ENCODE measurements around the gene AFAP1L1. TPM values are rescaled to one million over a fixed set of nuclear protein-coding genes. Genes with fewer than 3 reads are reported as not detected.

The AFAP1L1 gene
- total and polyA plus RNA-seq, 9 of the 15 experiments (the other 6 are each of a cell fraction or from before 2014, with no cell fraction given): 0.01 to 0.12 (median 0.03) TPM; not detected in 4

DNA sequence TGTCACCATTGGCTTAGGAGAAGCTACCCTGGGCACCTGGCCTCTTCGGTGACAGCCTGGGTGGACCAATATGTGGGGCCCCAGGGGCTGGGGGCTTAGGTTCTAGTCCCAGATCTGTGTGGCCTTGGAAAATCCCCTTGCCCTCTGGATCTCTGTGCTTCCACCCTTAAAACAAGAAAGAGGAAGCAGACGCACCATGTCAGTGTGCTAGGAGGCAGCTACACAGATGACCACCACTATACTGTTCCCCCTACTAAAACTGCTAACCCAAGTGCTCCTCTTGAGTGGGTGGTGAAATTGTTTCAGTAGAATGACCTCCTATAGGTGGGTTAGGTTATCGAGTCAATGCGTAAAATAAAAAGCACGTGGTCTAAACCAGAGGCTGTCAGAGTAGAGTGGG lies 31.0 kb downstream of the AFAP1L1 start:
- peaks cover 45 to 75% of the 10 kb centered on the region in 2 experiments; a peak in 4 of 5 replicates for H3K27me3 ChIP-seq (ENCODE audit: control insufficient read depth in 2 of 2, insufficient read depth in 2 of 2, low read length in 2 of 2)
- DNase-seq (ENCODE audit: extremely low read depth in 1 of 4, low spot score in 3 of 4) (no peak), FAIRE-seq (no peak), ATAC-seq (no peak)
- no peaks in the 10 kb centered on the region for H3K9me1 ChIP-seq (ENCODE audit: control insufficient read depth, insufficient read depth, low read length)
- in situ Hi-C loops (cut with MboI): no loop called here
- peaks cover 5% of the 10 kb centered on the region; the same call in 1 of the 2 replicates for H4K20me1 ChIP-seq (replicated peaks; ENCODE audit: control insufficient read depth, insufficient read depth, low read length)
- no peaks in the 10 kb centered on the region for H3K9me3 ChIP-seq (replicated peaks; ENCODE audit: control insufficient read depth, insufficient read depth, low read depth, low read length)
- CTCF ChIA-PET (ENCODE audit: low intra/inter-chr PET ratio): no interaction called here
- 17% methylated on average over 5 of the region's 5 CpGs for WGBS (ENCODE audit: insufficient coverage, low coverage, missing lambda C conversion rate)
- peaks cover 0 to 8% of the 10 kb centered on the region in 2 experiments; a peak in 1 of 5 replicates for H3K4me1 ChIP-seq (replicated peaks in 1 of 2; ENCODE audit: control insufficient read depth in 2 of 2, insufficient read depth in 2 of 2, low read length in 2 of 2)
- no peaks in the 10 kb centered on the region for H3K79me2 ChIP-seq (ENCODE audit: control insufficient read depth, insufficient read depth, low read length)
- H3K36me3 ChIP-seq (ENCODE audit: control insufficient read depth, insufficient read depth, low read length): no peaks in the 10 kb centered on the region
- TF ChIP-seq ZNF76 (CRISPR knock-in tag; IDR thresholded peaks at IDR 0.05; ENCODE audit: borderline replicate concordance) (no peak), XRCC3 (IDR thresholded peaks at IDR 0.05) (no peak), SP2 (IDR thresholded peaks at IDR 0.05; ENCODE audit: extremely low read depth, low read depth, low read length, poor library complexity, severe bottlenecking) (no peak), U2AF1 (optimal IDR thresholded peaks at IDR 0.05; ENCODE audit: low read depth, low read length) (no peak), POLR2B (IDR thresholded peaks at IDR 0.05; ENCODE audit: low read depth, partially characterized antibody) (no peak), MIER1 (IDR thresholded peaks at IDR 0.05; ENCODE audit: low read depth) (no peak), CBX8 (IDR thresholded peaks at IDR 0.05; ENCODE audit: borderline replicate concordance, extremely low read depth, low read depth, low read length, poor library complexity, severe bottlenecking) (no peak), NONO (IDR thresholded peaks at IDR 0.05; ENCODE audit: low read depth in 2 of 2, low read length in 1 of 2) (no peak), ZNF3 (CRISPR knock-in tag; IDR thresholded peaks at IDR 0.05) (no peak), RBM14 (IDR thresholded peaks at IDR 0.05; ENCODE audit: borderline replicate concordance, insufficient read depth, low read depth, low read length) (no peak), RUNX1 (IDR thresholded peaks at IDR 0.05; ENCODE audit: low read depth) (no peak), CAMTA2 (CRISPR knock-in tag; conservative IDR thresholded peaks at IDR 0.05) (no peak), ZBTB1 (CRISPR knock-in tag; IDR thresholded peaks at IDR 0.05; ENCODE audit: borderline replicate concordance, low read depth) (no peak), DPF2 (IDR thresholded peaks at IDR 0.05) (no peak)
- TF ChIP-seq, protein P1, sequence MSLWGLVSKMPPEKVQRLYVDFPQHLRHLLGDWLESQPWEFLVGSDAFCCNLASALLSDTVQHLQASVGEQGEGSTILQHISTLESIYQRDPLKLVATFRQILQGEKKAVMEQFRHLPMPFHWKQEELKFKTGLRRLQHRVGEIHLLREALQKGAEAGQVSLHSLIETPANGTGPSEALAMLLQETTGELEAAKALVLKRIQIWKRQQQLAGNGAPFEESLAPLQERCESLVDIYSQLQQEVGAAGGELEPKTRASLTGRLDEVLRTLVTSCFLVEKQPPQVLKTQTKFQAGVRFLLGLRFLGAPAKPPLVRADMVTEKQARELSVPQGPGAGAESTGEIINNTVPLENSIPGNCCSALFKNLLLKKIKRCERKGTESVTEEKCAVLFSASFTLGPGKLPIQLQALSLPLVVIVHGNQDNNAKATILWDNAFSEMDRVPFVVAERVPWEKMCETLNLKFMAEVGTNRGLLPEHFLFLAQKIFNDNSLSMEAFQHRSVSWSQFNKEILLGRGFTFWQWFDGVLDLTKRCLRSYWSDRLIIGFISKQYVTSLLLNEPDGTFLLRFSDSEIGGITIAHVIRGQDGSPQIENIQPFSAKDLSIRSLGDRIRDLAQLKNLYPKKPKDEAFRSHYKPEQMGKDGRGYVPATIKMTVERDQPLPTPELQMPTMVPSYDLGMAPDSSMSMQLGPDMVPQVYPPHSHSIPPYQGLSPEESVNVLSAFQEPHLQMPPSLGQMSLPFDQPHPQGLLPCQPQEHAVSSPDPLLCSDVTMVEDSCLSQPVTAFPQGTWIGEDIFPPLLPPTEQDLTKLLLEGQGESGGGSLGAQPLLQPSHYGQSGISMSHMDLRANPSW (CRISPR knock-in tag; IDR thresholded peaks at IDR 0.05): no peak
- TF ChIP-seq, protein P2, sequence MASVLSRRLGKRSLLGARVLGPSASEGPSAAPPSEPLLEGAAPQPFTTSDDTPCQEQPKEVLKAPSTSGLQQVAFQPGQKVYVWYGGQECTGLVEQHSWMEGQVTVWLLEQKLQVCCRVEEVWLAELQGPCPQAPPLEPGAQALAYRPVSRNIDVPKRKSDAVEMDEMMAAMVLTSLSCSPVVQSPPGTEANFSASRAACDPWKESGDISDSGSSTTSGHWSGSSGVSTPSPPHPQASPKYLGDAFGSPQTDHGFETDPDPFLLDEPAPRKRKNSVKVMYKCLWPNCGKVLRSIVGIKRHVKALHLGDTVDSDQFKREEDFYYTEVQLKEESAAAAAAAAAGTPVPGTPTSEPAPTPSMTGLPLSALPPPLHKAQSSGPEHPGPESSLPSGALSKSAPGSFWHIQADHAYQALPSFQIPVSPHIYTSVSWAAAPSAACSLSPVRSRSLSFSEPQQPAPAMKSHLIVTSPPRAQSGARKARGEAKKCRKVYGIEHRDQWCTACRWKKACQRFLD (CRISPR knock-in tag; IDR thresholded peaks at IDR 0.05): no peak
- no peak overlapping the region for H3K4me2 ChIP-seq (ENCODE audit: insufficient read depth, low read length)
- H3K27ac ChIP-seq (ENCODE audit: extremely low read depth, low read depth, low read length): no peak overlapping the region
- H3K9ac ChIP-seq (ENCODE audit: insufficient read depth in 1 of 2, low read depth in 2 of 2, low read length in 2 of 2): no peak overlapping the region
- BruUV-seq (replicated peaks): no TSS peak
- H2AFZ ChIP-seq (ENCODE audit: low read depth, low read length): no peak overlapping the region
- POLR2A ChIA-PET: interaction anchor here (1.1 kb wide), 1 partner anchor 18 kb away, joined by 6 read pairs; no protein-coding TSS in a partner anchor
- intact Hi-C loops (cut with micrococcal nuclease): no loop called here
- H3K4me3 ChIP-seq: no peak overlapping the region

All from K562 (cell line).